CD4-positive, alpha-beta T cell treated with Interferon gamma for 1 hour (primary cell): ENCODE results near the gene CHL1.

Source experiments
- DNase-seq: peaks from one replicate; pipeline ENCODE4 v3.0.0-alpha.2; 2020

The CHL1 gene

DNA sequence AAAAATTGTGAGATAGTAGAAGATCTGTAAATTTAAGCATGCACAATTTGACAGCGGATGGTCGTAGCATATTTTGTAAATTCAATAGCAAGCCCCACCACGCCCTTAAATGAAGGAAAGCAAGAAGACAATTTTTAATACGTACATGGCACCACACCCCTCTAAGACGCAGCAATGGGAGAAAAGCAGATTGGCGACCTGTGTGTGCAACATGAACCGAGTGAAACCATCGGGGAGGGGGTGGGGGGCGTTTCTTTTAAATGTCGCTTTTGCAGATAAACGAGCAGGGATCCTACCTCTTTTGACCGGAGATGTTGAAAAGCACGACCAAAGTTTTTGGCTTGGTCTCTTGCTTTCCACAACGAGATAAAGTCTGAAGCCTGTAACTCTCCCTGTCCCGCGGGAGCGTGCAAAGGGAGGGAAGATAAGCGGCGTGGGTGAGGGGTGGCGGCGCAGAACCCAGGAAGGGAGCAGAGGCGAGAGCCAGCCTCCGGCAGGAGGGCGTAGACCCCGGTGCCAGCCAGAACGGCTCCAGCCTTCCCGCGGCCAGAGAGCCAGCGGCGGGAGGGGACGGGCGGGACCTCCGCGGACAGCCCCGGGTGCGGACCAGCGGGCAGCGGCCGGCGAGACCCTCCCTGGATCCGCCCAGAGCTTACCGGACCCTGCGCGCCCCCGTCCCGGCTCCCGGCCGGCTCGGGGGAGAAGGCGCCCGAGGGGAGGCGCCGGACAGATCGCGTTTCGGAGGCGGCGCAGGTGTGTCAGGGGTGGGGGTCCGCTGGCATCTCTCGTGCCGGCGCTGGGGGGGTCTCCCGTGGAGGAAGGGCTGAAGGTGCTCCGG is at the start of gene CHL1:
Gene CHL1, plus strand, starts transcription at position 453 of the 838 bp plus-strand sequence. CDS start 123,014 bp downstream, outside the sequence.
- no peak for DNase-seq

DNA sequence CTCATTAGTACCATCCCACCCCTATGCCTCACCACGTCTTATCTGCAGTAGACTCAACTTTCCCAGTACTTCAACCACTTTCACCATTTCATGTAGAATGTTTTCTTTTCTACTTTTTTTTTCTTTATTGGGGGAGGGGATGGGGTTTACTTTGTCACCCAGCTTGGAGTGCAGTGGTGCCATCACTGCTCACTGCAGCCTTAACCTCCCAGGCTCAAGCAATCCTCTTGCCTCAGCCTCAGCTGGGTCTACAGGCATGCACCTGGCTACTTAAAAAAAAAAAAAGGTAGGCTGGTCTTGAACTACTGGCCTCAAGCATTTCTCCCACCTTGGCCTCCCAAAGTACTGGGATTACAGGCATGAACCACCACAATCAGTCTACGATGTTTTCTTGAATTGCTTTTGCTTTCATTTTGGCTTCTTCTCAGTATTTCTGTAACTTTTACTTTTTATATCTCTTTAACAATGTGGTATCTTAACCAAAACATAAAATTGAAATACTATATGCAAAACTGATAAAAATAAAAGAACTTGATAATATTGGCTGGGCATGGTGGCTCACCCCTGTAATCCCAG is 44.9 kb upstream of the CHL1 start:
- no peak for DNase-seq

GRCh38 chr3:159974-160373 is 36.6 kb upstream of the CHL1 start:
- DNase-seq = no peak

DNA sequence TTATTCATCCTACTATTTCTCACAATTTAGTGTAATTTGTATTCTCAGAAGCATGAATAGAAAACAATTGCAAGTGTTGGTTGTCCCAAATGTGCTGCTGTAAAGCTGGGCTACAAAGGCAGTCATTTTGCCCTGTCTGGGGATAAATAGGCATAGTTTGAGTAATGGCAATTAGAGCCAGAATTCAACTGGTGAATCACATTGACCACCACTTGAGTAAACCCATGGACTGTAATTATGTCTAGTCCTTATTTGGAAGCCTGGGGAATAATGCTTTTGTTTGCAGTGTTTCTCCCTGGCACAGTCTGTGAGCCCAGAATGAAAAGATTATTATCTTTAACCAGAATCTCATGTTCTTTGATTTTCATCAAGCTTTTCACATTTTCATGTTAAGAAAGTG is 30.5 kb upstream of the CHL1 start:
- DNase-seq = no peak

DNA sequence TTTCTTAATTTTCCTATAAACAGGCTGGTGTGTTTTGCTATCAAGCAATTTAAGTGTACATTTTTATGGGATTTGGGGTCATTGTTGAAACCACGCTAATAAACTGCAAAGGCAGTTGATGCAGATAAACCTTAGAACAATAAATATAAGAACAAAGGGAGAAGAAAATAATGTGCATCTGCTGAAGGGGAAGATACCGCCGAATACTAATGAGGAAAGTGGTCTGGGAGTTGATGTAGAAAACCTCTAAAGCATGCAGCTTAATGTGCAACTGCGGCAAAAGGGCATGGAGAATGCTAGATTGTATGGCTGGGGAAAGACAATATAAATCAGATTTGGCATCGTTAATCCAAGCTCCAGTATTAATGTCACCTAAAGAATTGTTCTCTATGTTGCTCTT is 29.8 kb upstream of the CHL1 start:
- no peak for DNase-seq

GRCh38 chr3:173886-174285 is 22.7 kb upstream of the CHL1 start:
- no peak for DNase-seq

DNA sequence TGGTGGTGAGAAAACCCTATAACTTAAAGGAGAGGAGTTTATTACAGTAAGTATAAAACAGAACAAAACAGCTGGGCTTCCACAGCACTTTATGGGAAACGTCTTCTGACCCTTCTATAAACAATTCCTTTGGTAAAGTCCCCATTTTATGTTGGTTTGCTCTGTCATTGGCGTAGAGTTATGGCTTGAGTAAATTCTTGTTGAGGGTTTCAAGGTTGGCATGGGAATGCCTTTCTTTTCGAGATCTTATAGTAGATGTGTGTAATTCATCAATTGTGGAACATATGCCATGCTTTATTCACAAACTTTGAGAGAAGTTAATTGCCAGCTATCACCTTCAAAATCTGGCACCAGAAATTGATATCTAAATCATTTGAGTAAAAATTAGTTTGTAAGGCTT is 11.6 kb upstream of the CHL1 start:
- DNase-seq = no peak

- DNase-seq = no peak
Observed at GRCh38 chr3:192215-192929, 4.2 kb upstream of the CHL1 start.

GRCh38 chr3:194001-194400 is 2.6 kb upstream of the CHL1 start:
- DNase-seq = no peak

- DNase-seq = no peak
Observed at GRCh38 chr3:194421-194820, 2.1 kb upstream of the CHL1 start.

DNA sequence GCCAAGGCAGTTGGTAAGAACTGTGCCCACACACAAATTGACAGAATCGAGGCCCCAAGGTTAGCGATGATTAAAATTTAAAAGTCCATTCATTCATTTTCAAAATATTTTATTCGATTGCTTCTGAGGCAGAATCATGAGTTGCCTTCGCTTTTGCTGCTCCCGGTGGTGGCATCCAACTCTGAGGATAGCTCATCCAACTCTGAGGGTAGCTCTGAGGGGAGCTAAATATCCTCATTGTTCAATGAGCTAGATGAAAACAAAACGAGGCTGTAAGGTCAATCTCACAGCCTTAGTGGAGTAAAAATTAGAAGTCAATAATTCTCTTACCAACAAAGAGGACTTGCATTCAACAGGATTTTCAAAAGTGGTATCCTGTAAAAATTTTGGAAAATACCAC is 897 bp upstream of the CHL1 start:
- no peak for DNase-seq

DNA sequence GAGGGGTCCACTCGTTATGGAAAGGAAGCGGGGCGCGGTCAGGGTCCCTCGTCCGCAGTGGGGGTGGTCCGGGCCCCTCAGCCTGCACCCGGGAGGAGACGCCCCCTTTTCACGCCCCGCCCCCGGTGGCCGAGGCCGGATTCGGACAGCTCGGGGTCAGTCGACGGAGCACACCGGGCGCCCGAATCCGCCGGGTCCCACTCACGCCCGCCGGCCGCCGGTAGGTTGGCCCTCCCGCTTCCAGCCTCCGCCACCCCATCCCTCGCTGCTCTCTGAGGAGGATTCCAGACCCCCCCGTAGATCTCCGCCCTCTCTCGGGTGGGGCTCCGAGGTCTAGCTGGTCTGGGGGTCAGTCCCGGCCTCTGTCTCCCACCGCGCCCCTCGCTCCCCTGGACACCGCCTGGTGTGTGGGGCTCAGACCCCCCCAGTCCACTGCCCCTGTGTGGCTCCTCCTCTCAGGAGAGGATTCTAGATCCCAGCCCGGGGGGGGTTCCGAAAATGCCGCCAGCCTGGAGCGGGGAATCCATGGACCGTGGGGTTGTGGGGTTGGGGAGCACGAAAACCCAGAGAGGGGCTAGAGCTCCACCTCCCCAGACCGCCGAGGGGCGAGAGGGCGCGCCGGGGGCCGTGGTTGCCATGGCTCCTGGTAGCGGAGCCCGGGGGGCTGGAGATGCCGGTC is 725 bp downstream of the CHL1 start:
- no peak for DNase-seq

DNA sequence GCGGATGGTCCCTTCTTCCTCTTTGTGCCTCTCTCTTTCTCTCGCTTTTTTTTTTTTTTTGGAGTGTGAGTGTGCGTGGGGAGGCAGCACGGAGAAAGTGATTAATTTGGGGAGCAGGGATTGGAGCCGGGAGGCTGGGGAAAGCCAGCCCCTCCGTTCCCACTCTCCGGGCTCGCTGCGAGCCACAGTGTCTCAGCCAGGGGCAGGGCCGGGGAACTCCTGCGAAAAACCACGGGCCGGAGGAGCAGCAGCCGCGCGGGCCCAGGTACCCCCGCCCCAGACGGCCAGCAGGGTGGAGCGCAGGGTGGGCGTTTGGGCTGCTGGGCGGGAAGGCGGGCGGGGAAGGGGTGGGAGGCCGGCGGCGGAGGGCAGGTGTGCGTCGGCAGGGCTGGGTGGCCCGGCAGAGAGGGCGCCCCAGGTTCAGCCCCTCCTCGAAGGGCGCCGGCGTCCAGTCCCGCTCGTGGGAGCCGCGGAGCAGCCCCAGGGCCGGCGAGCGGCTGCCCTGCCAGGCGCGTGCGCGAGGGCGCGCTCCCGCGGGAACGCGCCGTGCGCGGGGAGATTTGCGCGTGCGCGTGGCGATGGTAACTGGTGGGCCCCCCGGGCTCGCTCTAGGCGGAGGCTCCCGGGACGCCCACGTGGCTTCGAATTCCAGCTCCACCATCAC is 1.4 kb downstream of the CHL1 start:
- no peak for DNase-seq

DNA sequence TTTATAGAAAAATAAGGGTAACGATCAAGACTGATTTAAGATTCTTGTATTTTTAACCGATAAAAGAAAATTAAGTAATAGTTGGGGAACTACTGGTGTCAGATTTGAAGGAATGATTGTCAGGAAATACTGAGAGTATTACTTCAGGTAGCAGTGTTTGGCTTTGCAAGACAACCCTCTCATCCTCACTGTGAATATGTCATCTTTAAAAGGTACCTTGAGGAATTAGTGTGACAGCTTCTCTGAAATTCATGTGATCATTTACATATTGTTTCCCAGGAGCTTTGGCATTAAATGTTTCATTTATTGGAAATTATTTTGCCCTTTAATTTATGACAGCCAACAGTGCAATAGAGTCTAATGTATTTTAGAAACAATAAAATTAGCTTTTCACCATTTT is 3.3 kb downstream of the CHL1 start:
- no peak for DNase-seq

DNA sequence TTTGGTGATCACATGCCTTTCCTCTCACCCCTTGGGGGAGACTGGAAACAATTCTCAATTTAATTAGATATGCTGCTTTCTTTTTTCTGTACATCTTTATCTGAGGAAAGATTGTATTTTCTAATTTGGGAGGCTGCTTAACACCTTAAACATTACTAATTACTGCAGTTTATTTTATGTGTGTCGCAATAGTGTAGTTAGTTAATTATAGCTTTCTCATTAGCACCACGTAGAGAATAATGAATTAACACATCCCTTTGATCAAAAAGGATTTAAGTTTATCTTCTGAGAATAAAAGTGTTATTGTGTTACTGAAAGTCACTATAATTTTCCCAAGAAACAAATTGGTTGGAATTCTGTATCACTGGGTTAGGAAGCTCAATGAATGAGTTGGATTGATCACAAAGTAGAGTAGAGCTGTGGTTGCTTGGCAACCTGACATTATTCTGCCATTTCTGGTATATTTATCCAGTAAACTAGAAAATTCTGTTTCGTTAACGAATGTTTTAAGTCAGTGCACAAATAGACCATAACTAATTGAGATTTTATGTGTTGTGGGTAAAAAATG is 4.3 kb downstream of the CHL1 start:
- DNase-seq = no peak

GRCh38 chr3:204102-204501 is 7.5 kb downstream of the CHL1 start:
- no peak for DNase-seq

- DNase-seq = no peak
Observed at GRCh38 chr3:207973-208372, 11.4 kb downstream of the CHL1 start.

- no peak for DNase-seq
Observed at GRCh38 chr3:210669-211068, 14.1 kb downstream of the CHL1 start.

DNA sequence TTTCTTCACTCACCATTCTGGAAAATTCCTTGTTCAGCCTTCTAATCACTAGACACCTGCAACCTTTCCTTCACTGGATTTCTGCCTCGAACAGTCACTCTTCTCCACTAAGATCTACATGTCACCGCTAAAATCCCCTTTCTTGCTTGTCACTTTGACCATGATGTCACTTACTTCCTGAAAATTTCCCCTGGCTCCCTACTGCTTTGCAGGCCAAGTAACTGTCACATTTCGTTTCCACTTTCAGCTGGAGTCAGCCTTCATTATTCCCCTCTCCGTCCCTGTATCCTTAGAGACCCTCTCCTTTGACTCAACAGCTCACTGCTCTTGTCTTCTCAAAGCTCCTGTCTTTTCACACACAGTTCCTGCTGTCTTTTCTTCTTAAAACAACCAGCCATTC is 15.9 kb downstream of the CHL1 start:
- DNase-seq = no peak

- DNase-seq = no peak
Observed at GRCh38 chr3:217099-217813, 20.7 kb downstream of the CHL1 start.

- no peak for DNase-seq
Observed at GRCh38 chr3:217948-218347, 21.4 kb downstream of the CHL1 start.
